IMR-90 (cell line): ENCODE results near the gene PACS1. TPM values are rescaled to one million over a fixed set of nuclear protein-coding genes. Genes with fewer than 3 reads are reported as not detected.

ENCODE experiments used
- ATAC-seq: fragments of 200-7000 bp; cut with Tn5 transposase; 2 replicates; pipeline ENCODE4 v1.9.1; 2020; ENCODE audit warnings: low read depth, mild to moderate bottlenecking, moderate library complexity
- BruUV-seq: library from RNA; stranded (reverse); fragments of 400-500 nt; replicated peaks from 2 replicates; lab custom pipeline; 2021; lab: Mats Ljungman, UMichigan
- CTCF ChIA-PET: fragments of 300-600 bp; formaldehyde crosslinking; extraction: SDS; loops from one replicate; lab custom pipeline; 2021; ENCODE audit warnings: antibody characterized with exemption; lab: Yijun Ruan, JAX
- POLR2A ChIA-PET: fragments of 300-600 bp; sonication (Branson Sonifier 250); formaldehyde crosslinking; loops from one replicate; lab custom pipeline; 2022; ENCODE audit warnings: antibody characterized with exemption; ENCODE audit not compliant: unreplicated experiment; lab: Charles Lee
- DNase-seq: peaks from one replicate; pipeline ENCODE4 v3.0.0; 2013
- H2AFZ ChIP-seq: replicated peaks from 2 replicates; pipeline ENCODE3; 2013; ENCODE audit warnings: low read length, mild to moderate bottlenecking; ENCODE audit not compliant: poor library complexity
- H2AK5ac ChIP-seq: 2 replicates; pipeline ENCODE4 v1.6.1; 2013; ENCODE audit warnings: low read depth, low read length, inconsistent platforms
- H2AK9ac ChIP-seq: replicated peaks from 2 replicates; pipeline ENCODE3; 2013; ENCODE audit warnings: mild to moderate bottlenecking, low read depth, low read length, moderate library complexity; ENCODE audit not compliant: poor library complexity
- H2BK120ac ChIP-seq: 2 replicates; pipeline ENCODE4 v1.6.1; 2013; ENCODE audit warnings: low read depth, low read length, inconsistent platforms
- H2BK15ac ChIP-seq: 3 replicates; pipeline ENCODE4 v1.6.1; 2013; ENCODE audit warnings: low read depth, low read length, inconsistent platforms
- H2BK20ac ChIP-seq: 2 replicates; pipeline ENCODE4 v1.6.1; 2013; ENCODE audit warnings: low read depth, mild to moderate bottlenecking, inconsistent platforms, low read length, moderate library complexity
- H2BK5ac ChIP-seq: 2 replicates; pipeline ENCODE4 v1.6.1; 2013; ENCODE audit warnings: mild to moderate bottlenecking, low read depth, low read length, inconsistent platforms; ENCODE audit not compliant: poor library complexity, severe bottlenecking
- H3K14ac ChIP-seq: replicated peaks from 2 replicates; pipeline ENCODE4 v1.6.1; 2013; ENCODE audit warnings: low read depth, low read length, inconsistent platforms
- H3K18ac ChIP-seq: 2 replicates; pipeline ENCODE4 v1.6.1; 2013; ENCODE audit warnings: low read depth, low read length, control low read depth
- H3K23ac ChIP-seq: 2 replicates; pipeline ENCODE4 v1.6.1; 2013; ENCODE audit warnings: low read depth, low read length, inconsistent platforms
- H3K27ac ChIP-seq: 2 replicates; pipeline ENCODE4 v1.5.1; 2013; ENCODE audit warnings: mild to moderate bottlenecking, control low read depth, low read length; ENCODE audit not compliant: insufficient read depth
- H3K27me3 ChIP-seq: 2 replicates; pipeline ENCODE4 v1.6.1; 2013; ENCODE audit warnings: low read length; ENCODE audit not compliant: control insufficient read depth, insufficient read depth
- H3K36me3 ChIP-seq: 2 replicates; pipeline ENCODE4 v1.6.1; 2013; ENCODE audit warnings: low read length, mixed read lengths; ENCODE audit not compliant: control insufficient read depth, insufficient read depth
- H3K4ac ChIP-seq: 2 replicates; pipeline ENCODE4 v1.6.1; 2013; ENCODE audit warnings: low read depth, low read length, inconsistent platforms
- H3K4me1 ChIP-seq: 2 replicates; pipeline ENCODE4 v1.6.1; 2013; ENCODE audit warnings: low read length, mixed read lengths; ENCODE audit not compliant: control insufficient read depth, insufficient read depth
- H3K4me2 ChIP-seq: 2 replicates; pipeline ENCODE4 v1.6.1; 2013; ENCODE audit warnings: low read depth, mild to moderate bottlenecking, control low read depth, low read length, moderate library complexity
- H3K4me3 ChIP-seq: 2 replicates; pipeline ENCODE4 v1.5.1; 2013; ENCODE audit warnings: low read depth, mild to moderate bottlenecking, control low read depth, low read length, moderate library complexity; ENCODE audit not compliant: insufficient read depth
- H3K56ac ChIP-seq: 2 replicates; pipeline ENCODE4 v1.6.1; 2013; ENCODE audit warnings: low read length, inconsistent platforms; ENCODE audit not compliant: insufficient read depth; ENCODE audit errors: extremely low read depth
- H3K79me1 ChIP-seq, 2 experiments: 2 replicates each; pipeline ENCODE4 v1.6.1; 2013; ENCODE audit warnings: low read length in 2 of 2, inconsistent platforms in 1 of 2, low read depth in 1 of 2
- H3K9ac ChIP-seq: 2 replicates; pipeline ENCODE4 v1.6.1; 2013; ENCODE audit warnings: low read depth, low read length, control low read depth
- H3K9me1 ChIP-seq: 2 replicates; pipeline ENCODE4 v1.6.1; 2013; ENCODE audit warnings: low read length, inconsistent platforms; ENCODE audit not compliant: insufficient read depth
- H3K9me3 ChIP-seq: 2 replicates; pipeline ENCODE4 v1.6.1; 2013; ENCODE audit warnings: low read length; ENCODE audit not compliant: control insufficient read depth, insufficient read depth
- H4K20me1 ChIP-seq: 2 replicates; pipeline ENCODE4 v1.6.1; 2013; ENCODE audit warnings: low read length, inconsistent platforms; ENCODE audit not compliant: insufficient read depth
- H4K5ac ChIP-seq: 2 replicates; pipeline ENCODE4 v1.6.1; 2013; ENCODE audit warnings: mild to moderate bottlenecking, low read depth, low read length, control low read depth
- H4K8ac ChIP-seq, 2 experiments: 2 replicates each; pipeline ENCODE4 v1.6.1; 2013; ENCODE audit warnings: low read depth in 2 of 2, low read length in 2 of 2, control low read depth in 1 of 2, inconsistent platforms in 1 of 2
- H4K91ac ChIP-seq: 2 replicates; pipeline ENCODE4 v1.6.1; 2013; ENCODE audit warnings: low read depth, low read length, inconsistent platforms; ENCODE audit not compliant: insufficient read depth
- ELK1 ChIP-seq: fragments of 150-350 bp; IDR thresholded peaks from 2 replicates; pipeline ENCODE4 v1.6.1; 2016; ENCODE audit warnings: low read depth, mild to moderate bottlenecking, low read length, moderate library complexity, borderline replicate concordance
- MAFK ChIP-seq: IDR thresholded peaks from 2 replicates; pipeline ENCODE4 v1.6.1; 2012; ENCODE audit warnings: low read depth, low read length, improper control_type of control experiment
- MXI1 ChIP-seq: IDR thresholded peaks from 2 replicates; pipeline ENCODE4 v1.6.1; 2012; ENCODE audit warnings: low read depth, mild to moderate bottlenecking, low read length, moderate library complexity, borderline replicate concordance
- RAD21 ChIP-seq: IDR thresholded peaks from 2 replicates; pipeline ENCODE4 v1.6.1; 2012; ENCODE audit warnings: low read length, improper control_type of control experiment
- RFX5 ChIP-seq: IDR thresholded peaks from 2 replicates; pipeline ENCODE4 v1.8.0; 2012; ENCODE audit warnings: low read depth, mild to moderate bottlenecking, low read length, moderate library complexity
- WGBS, 2 experiments: methylation state at CpG; one replicate each; pipeline versions ENCODE4 v1.1.5 to v1.1.7; 2013; ENCODE audit warnings: missing lambda C conversion rate in 2 of 2; ENCODE audit not compliant: insufficient read length in 1 of 2; ENCODE audit errors: extremely low coverage in 2 of 2; 5-methylcytosine and 5-hydroxymethylcytosine counted together
- dilution Hi-C: fragments of 300-500 bp; cut with HindIII; formaldehyde crosslinking; loops from one replicate; pipeline ENCODE4 v1.14.3; 2018; ENCODE audit warnings: low sequenced_read_pairs; ENCODE audit not compliant: unreplicated experiment
- in situ Hi-C: fragments of 300-500 bp; cut with MboI; formaldehyde crosslinking; loops from 3 replicates; pipeline ENCODE4 v1.14.3; 2019; ENCODE audit warnings: low sequenced_read_pairs, inconsistent platforms, mixed read lengths
- intact Hi-C: fragments of 100-400 bp; cut with micrococcal nuclease; formaldehyde crosslinking; loops from 2 replicates; pipeline ENCODE4 v1.10.0; 2022
- polyA plus RNA-seq, 3 experiments: library from polyadenylated mRNA; depleted of rRNA; stranded (reverse); fragments of >200 nt; gene quantifications; 2 replicates each; pipeline ENCODE4 v1.2.3, GENCODE V29; 2012; ENCODE audit warnings: low replicate concordance in 1 of 3
- total RNA-seq: library from RNA; depleted of rRNA; stranded (reverse); fragments of >200 nt; gene quantifications from 2 replicates; pipeline ENCODE4 v1.2.3, GENCODE V29; 2012

The PACS1 gene
- total and polyA plus RNA-seq, 2 of the 4 experiments (the other 2 are of a cell fraction), result 7.3 to 32.0 TPM

GRCh38 chr11:66228521-66228920 lies 158.4 kb downstream of the PACS1 start:
- Histone ChIP-seq H2BK120ac (no peak overlapping the region), H3K9ac (no peak overlapping the region), H3K27ac (no peak overlapping the region), H3K14ac (no peak overlapping the region), H3K4ac (no peak overlapping the region), H2BK20ac (no peak overlapping the region), H2BK5ac (no peak overlapping the region), H3K4me1 (no peaks in the 10 kb centered on the region), H4K91ac (no peak overlapping the region), H3K79me1 (no peaks in the 10 kb centered on the region), H4K5ac (no peak overlapping the region), H4K8ac (no peak overlapping the region), H4K20me1 (no peaks in the 10 kb centered on the region), H2AK5ac (no peak overlapping the region), H3K4me3 (no peak overlapping the region), H2AFZ (no peak overlapping the region), H3K4me2 (no peak overlapping the region), H3K23ac (no peak overlapping the region), H3K27me3 (no peaks in the 10 kb centered on the region), H2AK9ac (no peak overlapping the region), H2BK15ac (no peak overlapping the region), H3K18ac (no peak overlapping the region), H3K56ac (no peak overlapping the region), H3K9me3 (no peaks in the 10 kb centered on the region), H3K9me1 (no peaks in the 10 kb centered on the region; the same call in 1 of the 2 replicates), H3K36me3 (peaks cover 48% of the 10 kb centered on the region)
- WGBS, 2 experiments, result no CpG with 5 or more reads among the region's 6 CpGs
- no peak for ATAC-seq
- TF ChIP-seq RAD21, result no peak
- no peak for TF ChIP-seq ELK1
- TF ChIP-seq RFX5, result no peak
- TF ChIP-seq MXI1, result no peak
- TF ChIP-seq MAFK, result no peak
- intact Hi-C loops (no loop called here), dilution Hi-C loops (no loop called here), in situ Hi-C loops (no loop called here)
- ChIA-PET POLR2A (no interaction called here), CTCF (no interaction called here)
- DNase-seq, result no peak
- BruUV-seq, result no TSS peak
